Ascending aorta (tissue), 2 donors: Measurements from ENCODE around the gene BANP. TPM values are rescaled to one million over a fixed set of nuclear protein-coding genes. Genes with fewer than 3 reads are reported as not detected.

Source experiments
- DNase-seq, 2 donors: peaks; one replicate each; pipeline ENCODE4 v3.0.0-alpha.2; 2019; ENCODE audit warnings: low spot score in 2 of 2
- H3K27ac ChIP-seq, 2 donors: fragments of 200-600 bp; sonication (generic); one replicate each; pipeline ENCODE4 v1.5.1; 2016 to 2017; ENCODE audit warnings: mild to moderate bottlenecking in 1 of 2
- H3K27me3 ChIP-seq: fragments of 200-600 bp; sonication (generic); one replicate; pipeline ENCODE4 v1.5.1; 2017
- H3K36me3 ChIP-seq, 2 donors: fragments of 200-600 bp; sonication (generic); one replicate each; pipeline ENCODE4 v1.5.1; 2016
- H3K4me1 ChIP-seq, 2 donors: fragments of 200-600 bp; sonication (generic); one replicate each; pipeline ENCODE4 v1.5.1; 2016 to 2017; ENCODE audit warnings: mild to moderate bottlenecking in 1 of 2
- H3K4me3 ChIP-seq, 2 donors: fragments of 200-600 bp; sonication (generic); one replicate each; pipeline ENCODE4 v1.5.1; 2016 to 2017; ENCODE audit warnings: mild to moderate bottlenecking in 1 of 2
- H3K9me3 ChIP-seq, 2 donors: fragments of 200-600 bp; sonication (generic); one replicate each; pipeline ENCODE4 v1.5.1; 2016
- CTCF ChIP-seq, 3 experiments: fragments of 200-600 bp in 2 of 3; fragments of 450-650 bp in 1 of 3; sonication (generic) in 2 of 3; IDR thresholded peaks; one replicate each; pipeline ENCODE4 v1.5.1; 2016 to 2019; ENCODE audit warnings: antibody characterized with exemption in 3 of 3, mild to moderate bottlenecking in 1 of 3, moderate library complexity in 1 of 3
- intact Hi-C: fragments of 100-400 bp; cut with DNase I; formaldehyde crosslinking; loops from one replicate; pipeline ENCODE4 v1.15.1; 2023
- total RNA-seq: library from RNA; depleted of rRNA; stranded (reverse); fragments of >200 nt; gene quantifications from one replicate; pipeline ENCODE4 v1.1.0, GENCODE V29; 2016

Gene BANP
- total RNA-seq, 1 donor from 2014 or later = 23.4 TPM

- Histone ChIP-seq H3K36me3 (peaks cover 16 to 26% of the 10 kb centered on the region in 2 donors), H3K4me1 (no peaks in the 10 kb centered on the region), H3K9me3 (no peaks in the 10 kb centered on the region), H3K27ac (no peak overlapping the region), H3K4me3 (no peak overlapping the region), H3K27me3 (no peaks in the 10 kb centered on the region)
- intact Hi-C loops = no loop called here
- TF ChIP-seq CTCF (IDR thresholded peaks at IDR 0.05) = no peak
- no peak for DNase-seq
Measured at GRCh38 chr16:88007321-88007731, 56.1 kb downstream of the BANP start.

GRCh38 chr16:88008840-88009239, 57.6 kb downstream of the BANP start:
- Histone ChIP-seq H3K27me3 (no peaks in the 10 kb centered on the region), H3K4me1 (no peaks in the 10 kb centered on the region), H3K4me3 (no peak overlapping the region), H3K36me3 (peaks cover 16 to 32% of the 10 kb centered on the region in 2 donors), H3K27ac (no peak overlapping the region), H3K9me3 (no peaks in the 10 kb centered on the region)
- no peak for DNase-seq
- no peak for TF ChIP-seq CTCF (IDR thresholded peaks at IDR 0.05)
- intact Hi-C loops = no loop called here

GRCh38 chr16:88009563-88010342, 58.5 kb downstream of the BANP start:
- Histone ChIP-seq H3K4me1 (no peaks in the 10 kb centered on the region), H3K27ac (no peak overlapping the region), H3K27me3 (no peaks in the 10 kb centered on the region), H3K36me3 (peaks cover 12 to 30% of the 10 kb centered on the region in 2 donors), H3K4me3 (no peak overlapping the region), H3K9me3 (no peaks in the 10 kb centered on the region)
- TF ChIP-seq CTCF (IDR thresholded peaks at IDR 0.05) = no peak
- intact Hi-C loops = no loop called here
- DNase-seq = no peak

- Histone ChIP-seq H3K27me3 (no peaks in the 10 kb centered on the region), H3K9me3 (no peaks in the 10 kb centered on the region), H3K36me3 (peaks cover 12 to 27% of the 10 kb centered on the region in 2 donors), H3K27ac (no peak overlapping the region), H3K4me3 (no peak overlapping the region), H3K4me1 (no peaks in the 10 kb centered on the region)
- no peak for TF ChIP-seq CTCF (IDR thresholded peaks at IDR 0.05)
- intact Hi-C loops = no loop called here
- DNase-seq = no peak
Measured at GRCh38 chr16:88010343-88010967, 59.2 kb downstream of the BANP start.

GRCh38 chr16:88010968-88011483, 59.8 kb downstream of the BANP start:
- Histone ChIP-seq H3K4me3 (no peak overlapping the region), H3K9me3 (no peaks in the 10 kb centered on the region), H3K4me1 (no peaks in the 10 kb centered on the region), H3K27ac (no peak overlapping the region), H3K27me3 (no peaks in the 10 kb centered on the region), H3K36me3 (peaks cover 9 to 24% of the 10 kb centered on the region in 2 donors)
- DNase-seq = no peak
- intact Hi-C loops = no loop called here
- no peak for TF ChIP-seq CTCF (IDR thresholded peaks at IDR 0.05)
